ENCODE measurements around the gene NEURL2.

DNA sequence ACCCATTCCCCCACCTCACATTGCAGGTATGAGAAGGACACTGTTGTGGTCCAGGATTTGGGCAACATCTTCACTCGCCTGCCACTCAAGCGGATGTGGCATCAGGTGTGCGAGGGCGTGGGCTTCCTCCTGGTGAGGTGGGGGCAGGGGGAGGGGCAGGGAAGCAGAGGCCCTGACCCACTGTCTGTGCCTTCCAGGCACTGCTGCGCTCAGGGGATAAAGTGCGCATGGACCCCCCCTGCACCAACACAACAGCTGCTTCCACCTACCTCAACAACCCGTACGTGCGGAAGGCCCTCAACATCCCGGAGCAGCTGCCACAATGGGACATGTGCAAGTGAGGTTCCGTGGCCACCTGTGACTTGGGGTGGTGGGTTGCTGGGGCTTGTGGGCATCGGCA, 3.8 kb upstream of the NEURL2 start:
- TF ChIP-seq, protein P1, sequence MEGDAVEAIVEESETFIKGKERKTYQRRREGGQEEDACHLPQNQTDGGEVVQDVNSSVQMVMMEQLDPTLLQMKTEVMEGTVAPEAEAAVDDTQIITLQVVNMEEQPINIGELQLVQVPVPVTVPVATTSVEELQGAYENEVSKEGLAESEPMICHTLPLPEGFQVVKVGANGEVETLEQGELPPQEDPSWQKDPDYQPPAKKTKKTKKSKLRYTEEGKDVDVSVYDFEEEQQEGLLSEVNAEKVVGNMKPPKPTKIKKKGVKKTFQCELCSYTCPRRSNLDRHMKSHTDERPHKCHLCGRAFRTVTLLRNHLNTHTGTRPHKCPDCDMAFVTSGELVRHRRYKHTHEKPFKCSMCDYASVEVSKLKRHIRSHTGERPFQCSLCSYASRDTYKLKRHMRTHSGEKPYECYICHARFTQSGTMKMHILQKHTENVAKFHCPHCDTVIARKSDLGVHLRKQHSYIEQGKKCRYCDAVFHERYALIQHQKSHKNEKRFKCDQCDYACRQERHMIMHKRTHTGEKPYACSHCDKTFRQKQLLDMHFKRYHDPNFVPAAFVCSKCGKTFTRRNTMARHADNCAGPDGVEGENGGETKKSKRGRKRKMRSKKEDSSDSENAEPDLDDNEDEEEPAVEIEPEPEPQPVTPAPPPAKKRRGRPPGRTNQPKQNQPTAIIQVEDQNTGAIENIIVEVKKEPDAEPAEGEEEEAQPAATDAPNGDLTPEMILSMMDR (IDR thresholded peaks at IDR 0.05): no peak
- TF ChIP-seq POLR2AphosphoS5 (IDR thresholded peaks at IDR 0.05) (no peak), POLR2A (IDR thresholded peaks at IDR 0.05) (no peak)
